ENCODE data around the gene GDF15.
"Not testable (repeated sequence)": the region's sequence is repeated elsewhere in the genome, so short reads cannot be mapped to it uniquely, and the experiment has no call there.

Gene GDF15

GRCh38 chr19:18379803-18380747 is 5.9 kb upstream of the GDF15 start:
- ATAC-seq (ENCODE audit: insufficient read depth, low read depth) = no peak
- H3K4me2 ChIP-seq (ENCODE audit: insufficient read depth, low read length) = no peak overlapping the region
- H3K36me3 ChIP-seq (ENCODE audit: insufficient read depth, low read length) = no peaks in the 10 kb centered on the region
- no peak for DNase-seq
- H3K4me1 ChIP-seq (ENCODE audit: insufficient read depth, low read length) = no peaks in the 10 kb centered on the region
- 0 out of 2 replicates have a peak, but pooled peaks cover 2% of the 10 kb centered on the region for H4K20me1 ChIP-seq (ENCODE audit: insufficient read depth, low read length)
- no peaks in the 10 kb centered on the region for H3K79me2 ChIP-seq (ENCODE audit: insufficient read depth, low read length)
- H2AFZ ChIP-seq (ENCODE audit: low read depth, low read length) = no peak overlapping the region
- H3K4me3 ChIP-seq (ENCODE audit: low read depth in 1 of 2, low read length in 2 of 2) = no peak overlapping the region
- peaks cover 2% of the 10 kb centered on the region for H3K27me3 ChIP-seq (ENCODE audit: insufficient read depth, low read length, poor library complexity)
- H3K9me3 ChIP-seq (ENCODE audit: insufficient read depth, low read length, severe bottlenecking) = no peaks in the 10 kb centered on the region
- TF ChIP-seq CTCF (IDR thresholded peaks at IDR 0.05; ENCODE audit: borderline replicate concordance, extremely low read depth, low read length, poor library complexity, severe bottlenecking) = no peak
- no peak for TF ChIP-seq EZH2 (IDR thresholded peaks at IDR 0.05; ENCODE audit: borderline replicate concordance, low read depth, low read length, severe bottlenecking)
- no peak overlapping the region for H3K27ac ChIP-seq (ENCODE audit: low read length)
- no peak overlapping the region for H3K9ac ChIP-seq (ENCODE audit: low read depth, low read length)

- H3K4me1 ChIP-seq (ENCODE audit: insufficient read depth, low read length) = no peaks in the 10 kb centered on the region
- no peak overlapping the region for H2AFZ ChIP-seq (ENCODE audit: low read depth, low read length)
- H3K9me3 ChIP-seq (ENCODE audit: insufficient read depth, low read length, severe bottlenecking) = no peaks in the 10 kb centered on the region
- no peak overlapping the region for H3K4me3 ChIP-seq (ENCODE audit: low read depth in 1 of 2, low read length in 2 of 2)
- H3K4me2 ChIP-seq (ENCODE audit: insufficient read depth, low read length) = no peak overlapping the region
- ATAC-seq (ENCODE audit: insufficient read depth, low read depth) (no peak), DNase-seq (no peak)
- H3K27me3 ChIP-seq (ENCODE audit: insufficient read depth, low read length, poor library complexity) = peaks cover 2% of the 10 kb centered on the region
- H3K27ac ChIP-seq (ENCODE audit: low read length) = no peak overlapping the region
- no peaks in the 10 kb centered on the region for H3K36me3 ChIP-seq (ENCODE audit: insufficient read depth, low read length)
- TF ChIP-seq CTCF (IDR thresholded peaks at IDR 0.05; ENCODE audit: borderline replicate concordance, extremely low read depth, low read length, poor library complexity, severe bottlenecking) (no peak), EZH2 (IDR thresholded peaks at IDR 0.05; ENCODE audit: borderline replicate concordance, low read depth, low read length, severe bottlenecking) (no peak)
- no peak overlapping the region for H3K9ac ChIP-seq (ENCODE audit: low read depth, low read length)
- H3K79me2 ChIP-seq (ENCODE audit: insufficient read depth, low read length) = no peaks in the 10 kb centered on the region
- H4K20me1 ChIP-seq (ENCODE audit: insufficient read depth, low read length) = 0 out of 2 replicates have a peak, but pooled peaks cover 2% of the 10 kb centered on the region
Measured at GRCh38 chr19:18380843-18381242, 5.1 kb upstream of the GDF15 start.

GRCh38 chr19:18383622-18384021 is 2.3 kb upstream of the GDF15 start:
- not testable (repeated sequence) for DNase-seq; H3K4me2 ChIP-seq (ENCODE audit: insufficient read depth, low read length); H3K79me2 ChIP-seq (ENCODE audit: insufficient read depth, low read length); H3K9me3 ChIP-seq (ENCODE audit: insufficient read depth, low read length, severe bottlenecking); H3K4me1 ChIP-seq (ENCODE audit: insufficient read depth, low read length); H3K4me3 ChIP-seq (ENCODE audit: low read depth in 1 of 2, low read length in 2 of 2); H4K20me1 ChIP-seq (ENCODE audit: insufficient read depth, low read length); H2AFZ ChIP-seq (ENCODE audit: low read depth, low read length); H3K36me3 ChIP-seq (ENCODE audit: insufficient read depth, low read length); ATAC-seq (ENCODE audit: insufficient read depth, low read depth); H3K9ac ChIP-seq (ENCODE audit: low read depth, low read length); H3K27ac ChIP-seq (ENCODE audit: low read length)
- H3K27me3 ChIP-seq (ENCODE audit: insufficient read depth, low read length, poor library complexity) = peaks cover 11% of the 10 kb centered on the region

- Histone ChIP-seq H3K9me3 (ENCODE audit: insufficient read depth, low read length, severe bottlenecking) (no peaks in the 10 kb centered on the region), H4K20me1 (ENCODE audit: insufficient read depth, low read length) (0 out of 2 replicates have a peak, but pooled peaks cover 2% of the 10 kb centered on the region), H3K9ac (ENCODE audit: low read depth, low read length) (no peak overlapping the region), H3K4me2 (ENCODE audit: insufficient read depth, low read length) (no peak overlapping the region), H2AFZ (ENCODE audit: low read depth, low read length) (no peak overlapping the region), H3K27ac (ENCODE audit: low read length) (no peak overlapping the region), H3K79me2 (ENCODE audit: insufficient read depth, low read length) (no peaks in the 10 kb centered on the region), H3K27me3 (ENCODE audit: insufficient read depth, low read length, poor library complexity) (peaks cover 14% of the 10 kb centered on the region), H3K36me3 (ENCODE audit: insufficient read depth, low read length) (no peaks in the 10 kb centered on the region), H3K4me1 (ENCODE audit: insufficient read depth, low read length) (peaks cover 15% of the 10 kb centered on the region), H3K4me3 (ENCODE audit: low read depth in 1 of 2, low read length in 2 of 2) (no peak overlapping the region)
- TF ChIP-seq EZH2 (IDR thresholded peaks at IDR 0.05; ENCODE audit: borderline replicate concordance, low read depth, low read length, severe bottlenecking) (no peak), CTCF (IDR thresholded peaks at IDR 0.05; ENCODE audit: borderline replicate concordance, extremely low read depth, low read length, poor library complexity, severe bottlenecking) (no peak)
- ATAC-seq (ENCODE audit: insufficient read depth, low read depth) (no peak), DNase-seq (no peak)
Measured at GRCh38 chr19:18384775-18385174, 1.2 kb upstream of the GDF15 start.
